AG09309 (cell line): Measurements from ENCODE around the gene SLC25A34.

Experiments
- DNase-seq: peaks from one replicate; pipeline ENCODE4 v3.0.0-alpha.2; 2010; ENCODE audit warnings: low read depth
- H3K4me3 ChIP-seq: 2 replicates; pipeline ENCODE4 v1.5.1; 2011; ENCODE audit warnings: mild to moderate bottlenecking, low read depth, low read length, moderate library complexity; ENCODE audit not compliant: control insufficient read depth
- TF ChIP-seq, protein P1 (sequence below): IDR thresholded peaks from 2 replicates; pipeline ENCODE4 v1.5.1; 2011; ENCODE audit warnings: mild to moderate bottlenecking, low read depth, low read length, inconsistent platforms; ENCODE audit not compliant: insufficient read depth, control insufficient read depth; ENCODE audit errors: missing control alignments

SLC25A34 gene

GRCh38 chr1:15736038-15736891 is at the start of gene SLC25A34:
TSS of gene SLC25A34 (plus strand) at chr1:15736258. CDS start at chr1:15736486, 228 bp downstream.
- no peak for DNase-seq
- no peak within 1 kb of the TSS for H3K4me3 ChIP-seq
- TF ChIP-seq, protein P1, sequence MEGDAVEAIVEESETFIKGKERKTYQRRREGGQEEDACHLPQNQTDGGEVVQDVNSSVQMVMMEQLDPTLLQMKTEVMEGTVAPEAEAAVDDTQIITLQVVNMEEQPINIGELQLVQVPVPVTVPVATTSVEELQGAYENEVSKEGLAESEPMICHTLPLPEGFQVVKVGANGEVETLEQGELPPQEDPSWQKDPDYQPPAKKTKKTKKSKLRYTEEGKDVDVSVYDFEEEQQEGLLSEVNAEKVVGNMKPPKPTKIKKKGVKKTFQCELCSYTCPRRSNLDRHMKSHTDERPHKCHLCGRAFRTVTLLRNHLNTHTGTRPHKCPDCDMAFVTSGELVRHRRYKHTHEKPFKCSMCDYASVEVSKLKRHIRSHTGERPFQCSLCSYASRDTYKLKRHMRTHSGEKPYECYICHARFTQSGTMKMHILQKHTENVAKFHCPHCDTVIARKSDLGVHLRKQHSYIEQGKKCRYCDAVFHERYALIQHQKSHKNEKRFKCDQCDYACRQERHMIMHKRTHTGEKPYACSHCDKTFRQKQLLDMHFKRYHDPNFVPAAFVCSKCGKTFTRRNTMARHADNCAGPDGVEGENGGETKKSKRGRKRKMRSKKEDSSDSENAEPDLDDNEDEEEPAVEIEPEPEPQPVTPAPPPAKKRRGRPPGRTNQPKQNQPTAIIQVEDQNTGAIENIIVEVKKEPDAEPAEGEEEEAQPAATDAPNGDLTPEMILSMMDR: no peak

- TF ChIP-seq, protein P1: no peak
- no peak for DNase-seq
- no peak overlapping the region for H3K4me3 ChIP-seq
Measured at GRCh38 chr1:15687446-15687845, 48.6 kb upstream of the SLC25A34 start.

DNA sequence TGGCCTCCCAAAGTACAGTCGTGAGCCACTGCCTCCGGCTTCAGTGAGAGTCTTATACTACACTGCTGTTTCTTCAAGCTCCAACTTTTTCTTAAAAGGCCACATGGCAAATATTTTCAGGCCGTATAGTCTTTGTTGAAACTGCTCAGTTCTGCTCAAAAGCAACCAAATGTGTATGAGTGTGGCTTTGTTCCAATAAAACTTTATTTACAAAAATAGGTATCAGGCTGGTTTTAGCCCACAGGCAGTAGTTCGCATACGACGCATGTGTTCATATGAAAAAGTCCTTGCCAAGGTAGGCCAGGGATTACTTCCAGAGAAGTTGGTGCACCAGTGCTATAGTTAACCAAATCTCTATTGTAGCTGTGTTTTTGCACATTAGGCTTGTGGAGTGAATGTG is 45.7 kb upstream of the SLC25A34 start:
- TF ChIP-seq, protein P1: no peak
- H3K4me3 ChIP-seq: no peak overlapping the region
- DNase-seq: no peak

DNA sequence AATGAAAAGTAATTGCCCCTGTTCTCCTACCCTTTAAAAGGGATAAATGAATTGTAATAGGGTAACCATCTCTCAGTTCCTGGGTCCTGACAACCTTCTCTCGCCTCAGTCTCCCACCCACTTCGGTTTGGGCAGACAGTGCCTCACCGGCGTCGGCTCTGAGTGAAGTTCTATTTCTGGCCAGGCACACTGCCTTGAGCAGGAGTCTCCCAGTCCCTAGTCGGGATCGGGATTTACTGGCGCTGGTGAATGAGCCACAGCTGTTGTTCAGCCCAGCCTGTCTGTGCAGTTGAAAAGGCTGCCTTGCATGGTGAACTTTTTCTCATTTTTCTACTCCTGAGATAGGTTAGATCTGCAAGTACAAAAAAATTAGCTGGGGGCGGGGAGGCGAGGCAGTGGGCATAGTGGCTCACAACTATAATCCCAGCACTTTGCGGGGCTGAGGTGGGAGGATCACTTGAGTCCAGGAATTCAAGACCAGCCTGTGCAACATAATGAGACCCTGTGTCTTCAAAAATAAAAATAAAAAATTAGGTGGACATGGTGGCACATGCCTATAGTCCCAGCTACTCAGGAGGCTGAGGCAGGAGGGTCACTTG is 44.5 kb upstream of the SLC25A34 start:
- no peak for DNase-seq
- TF ChIP-seq, protein P1: no peak
- no peak overlapping the region for H3K4me3 ChIP-seq

DNA sequence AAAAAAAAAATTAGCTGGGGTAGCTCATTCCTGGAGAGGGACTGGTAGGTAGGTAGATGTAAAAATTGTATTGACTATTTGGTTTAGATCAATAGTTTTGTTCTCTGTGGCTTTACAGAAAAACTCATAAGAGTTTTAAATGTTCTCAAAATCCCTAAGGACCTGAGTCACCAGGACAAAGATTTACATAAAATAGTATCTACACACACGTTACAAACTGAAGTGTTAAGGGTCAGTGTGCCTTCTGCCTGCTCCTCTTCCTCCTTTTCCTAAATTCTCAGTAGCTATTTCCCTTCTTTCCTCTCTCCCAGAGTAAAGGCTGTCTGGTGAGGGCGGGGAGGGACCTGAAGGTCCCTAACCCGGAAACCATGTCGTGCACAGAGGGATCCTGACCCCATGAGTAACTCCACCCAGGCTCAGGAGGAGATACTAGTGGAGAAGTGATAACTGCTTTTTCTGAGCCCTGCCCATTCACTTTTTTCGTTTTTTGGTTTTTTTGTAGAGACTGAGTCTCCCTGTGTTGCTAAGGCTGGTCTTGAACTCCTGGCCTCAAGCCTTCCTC is 43.9 kb upstream of the SLC25A34 start:
- TF ChIP-seq, protein P1: no peak
- H3K4me3 ChIP-seq: no peak overlapping the region
- DNase-seq: no peak

DNA sequence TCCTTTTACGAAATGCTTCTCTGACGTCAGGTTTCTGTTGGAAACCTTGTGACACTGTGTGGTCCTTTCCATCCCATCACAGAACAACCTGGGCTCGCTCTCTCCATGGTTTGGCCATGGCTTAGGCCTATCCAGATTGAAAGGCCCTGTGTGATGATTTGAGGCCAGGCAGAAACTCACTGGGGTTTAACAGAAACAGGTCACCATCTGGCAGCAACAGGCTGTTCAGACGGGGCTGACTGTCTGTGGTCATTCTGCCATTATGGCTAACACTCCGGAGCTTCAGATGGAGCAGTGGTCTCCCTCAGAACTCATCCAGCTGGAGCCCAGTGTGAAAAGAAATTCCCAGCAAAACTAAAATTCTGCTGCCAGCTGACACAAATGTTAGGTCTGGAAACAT is 42.7 kb upstream of the SLC25A34 start:
- no peak overlapping the region for H3K4me3 ChIP-seq
- no peak for DNase-seq
- TF ChIP-seq, protein P1: no peak
